Neuronal stem cell (in vitro differentiated cells): ENCODE data around the gene TEX51.

Source experiments
- DNase-seq: peaks from one replicate; pipeline ENCODE4 v3.0.0-alpha.2; 2013; ENCODE audit warnings: low spot score
- H2AFZ ChIP-seq: one replicate; pipeline ENCODE4 v1.6.1; 2013; ENCODE audit warnings: mild to moderate bottlenecking, low read length, inconsistent platforms
- H2AK5ac ChIP-seq: 2 replicates; pipeline ENCODE4 v1.6.1; 2013; ENCODE audit warnings: low read depth, mild to moderate bottlenecking, inconsistent platforms, low read length, moderate library complexity, mixed read lengths
- H2BK120ac ChIP-seq: 2 replicates; pipeline ENCODE4 v1.6.1; 2013; ENCODE audit warnings: low read depth, mild to moderate bottlenecking, inconsistent platforms, low read length, moderate library complexity, mixed read lengths
- H2BK12ac ChIP-seq: one replicate; pipeline ENCODE4 v1.6.1; 2013; ENCODE audit warnings: low read length, inconsistent platforms
- H2BK15ac ChIP-seq: 2 replicates; pipeline ENCODE4 v1.6.1; 2013; ENCODE audit warnings: mild to moderate bottlenecking, low read length, inconsistent platforms, mixed read lengths
- H2BK5ac ChIP-seq: one replicate; pipeline ENCODE4 v1.6.1; 2013; ENCODE audit warnings: inconsistent platforms, mild to moderate bottlenecking, low read length, moderate library complexity
- H3K14ac ChIP-seq: one replicate; pipeline ENCODE4 v1.6.1; 2013; ENCODE audit warnings: low read length, inconsistent platforms
- H3K18ac ChIP-seq: 2 replicates; pipeline ENCODE4 v1.6.1; 2013; ENCODE audit warnings: low read length, inconsistent platforms
- H3K23ac ChIP-seq: 2 replicates; pipeline ENCODE4 v1.6.1; 2013; ENCODE audit warnings: low read depth, mild to moderate bottlenecking, mixed read lengths, low read length, inconsistent platforms; ENCODE audit not compliant: poor library complexity
- H3K27ac ChIP-seq: replicated peaks from 3 replicates; pipeline ENCODE4 v1.5.1; 2013; ENCODE audit warnings: low read length, inconsistent platforms
- H3K27me3 ChIP-seq, 3 experiments: 2 replicates each; pipeline ENCODE4 v1.6.1; 2013; ENCODE audit warnings: low read length in 3 of 3, mild to moderate bottlenecking in 2 of 3, inconsistent platforms in 1 of 3, low read depth in 1 of 3, mixed read lengths in 1 of 3, moderate library complexity in 1 of 3; ENCODE audit not compliant: control insufficient read depth in 3 of 3, insufficient read depth in 3 of 3
- H3K36me3 ChIP-seq, 2 donors: replicated peaks in 1 of 2; 2 replicates each; pipeline ENCODE4 v1.6.1; 2013; ENCODE audit warnings: low read length in 2 of 2; ENCODE audit not compliant: control insufficient read depth in 2 of 2, insufficient read depth in 2 of 2
- H3K4ac ChIP-seq: 2 replicates; pipeline ENCODE4 v1.6.1; 2013; ENCODE audit warnings: inconsistent platforms, mild to moderate bottlenecking, low read length, moderate library complexity
- H3K4me1 ChIP-seq, 2 donors: 1 replicate in 1 of 2; 2 replicates in 1 of 2; pipeline ENCODE4 v1.6.1; 2013; ENCODE audit warnings: low read length in 2 of 2, low read depth in 1 of 2; ENCODE audit not compliant: control insufficient read depth in 2 of 2, insufficient read depth in 1 of 2
- H3K4me2 ChIP-seq: one replicate; pipeline ENCODE4 v1.6.1; 2013; ENCODE audit warnings: mild to moderate bottlenecking, low read length, inconsistent platforms; ENCODE audit not compliant: insufficient read depth, poor library complexity, severe bottlenecking
- H3K4me3 ChIP-seq, 2 donors: 2 replicates each; pipeline ENCODE4 v1.5.1; 2013; ENCODE audit warnings: low read length in 2 of 2, mild to moderate bottlenecking in 2 of 2, inconsistent platforms in 1 of 2, moderate library complexity in 1 of 2
- H3K79me1 ChIP-seq: one replicate; pipeline ENCODE4 v1.6.1; 2013; ENCODE audit warnings: low read depth, mild to moderate bottlenecking, inconsistent platforms, low read length, moderate library complexity
- H3K9ac ChIP-seq: one replicate; pipeline ENCODE4 v1.6.1; 2013; ENCODE audit warnings: mild to moderate bottlenecking, low read depth, low read length, inconsistent platforms; ENCODE audit not compliant: poor library complexity
- H3K9me3 ChIP-seq, 2 donors: replicated peaks in 1 of 2; 2 replicates each; pipeline versions ENCODE3 to v1.6.1; 2013; ENCODE audit warnings: low read length in 2 of 2, mild to moderate bottlenecking in 2 of 2, inconsistent platforms in 1 of 2, low read depth in 1 of 2, mixed read lengths in 1 of 2, moderate library complexity in 1 of 2; ENCODE audit not compliant: control insufficient read depth in 2 of 2, insufficient read depth in 1 of 2
- H4K8ac ChIP-seq: one replicate; pipeline ENCODE4 v1.6.1; 2013; ENCODE audit warnings: low read depth, mild to moderate bottlenecking, inconsistent platforms, low read length, moderate library complexity
- H4K91ac ChIP-seq: one replicate; pipeline ENCODE4 v1.6.1; 2013; ENCODE audit warnings: low read length, low read depth, mild to moderate bottlenecking, inconsistent platforms; ENCODE audit not compliant: poor library complexity
- WGBS, 2 donors: extraction: QIAGEN DNeasy Blood & Tissue Kit; methylation state at CpG; one replicate each; pipeline ENCODE4 v1.1.7; 2013; ENCODE audit warnings: missing lambda C conversion rate in 2 of 2, mixed read lengths in 1 of 2; ENCODE audit not compliant: insufficient read length in 2 of 2, insufficient replicate concordance in 1 of 2; ENCODE audit errors: extremely low coverage in 2 of 2; 5-methylcytosine and 5-hydroxymethylcytosine counted together

The TEX51 gene

DNA sequence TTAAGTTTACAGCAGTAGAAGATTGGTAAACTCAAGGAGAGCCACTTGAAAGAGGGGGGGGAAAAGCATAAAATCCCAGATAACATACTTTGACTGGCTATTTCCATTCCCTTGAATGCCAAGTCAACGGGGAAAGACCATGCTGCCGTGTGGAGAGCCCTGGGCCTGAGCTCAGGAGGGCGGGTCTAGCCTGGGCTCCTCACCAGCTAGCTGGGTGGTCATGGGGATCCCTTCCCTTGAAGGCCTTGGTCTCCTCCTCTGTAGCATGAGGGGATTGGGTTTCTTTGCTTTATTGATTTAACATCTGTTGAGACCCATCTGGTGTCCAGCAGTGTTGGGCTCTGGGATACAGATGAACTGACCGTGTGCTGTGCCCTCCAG is 35.0 kb downstream of the TEX51 start:
- Histone ChIP-seq H2AFZ (no peak overlapping the region), H3K14ac (no peak overlapping the region), H2BK5ac (no peak overlapping the region), H3K4ac (no peak overlapping the region), H3K79me1 (no peaks in the 10 kb centered on the region), H2BK15ac (no peak overlapping the region), H3K23ac (no peak overlapping the region), H3K9me3 (peaks cover 0 to 2% of the 10 kb centered on the region in 2 donors), H2BK120ac (no peak overlapping the region), H3K36me3 (no peaks in the 10 kb centered on the region), H2BK12ac (no peak overlapping the region), H3K18ac (no peak overlapping the region), H3K4me1 (no peaks in the 10 kb centered on the region), H3K9ac (no peak overlapping the region), H3K27ac (no peak overlapping the region), H4K8ac (no peak overlapping the region), H3K27me3 (peaks cover 0 to 6% (median 0%) of the 10 kb centered on the region in 3 experiments), H3K4me3 (no peak overlapping the region), H3K4me2 (no peak overlapping the region), H2AK5ac (no peak overlapping the region), H4K91ac (no peak overlapping the region)
- WGBS, 2 donors, result no CpG with 5 or more reads among the region's 4 CpGs
- no peak for DNase-seq

DNA sequence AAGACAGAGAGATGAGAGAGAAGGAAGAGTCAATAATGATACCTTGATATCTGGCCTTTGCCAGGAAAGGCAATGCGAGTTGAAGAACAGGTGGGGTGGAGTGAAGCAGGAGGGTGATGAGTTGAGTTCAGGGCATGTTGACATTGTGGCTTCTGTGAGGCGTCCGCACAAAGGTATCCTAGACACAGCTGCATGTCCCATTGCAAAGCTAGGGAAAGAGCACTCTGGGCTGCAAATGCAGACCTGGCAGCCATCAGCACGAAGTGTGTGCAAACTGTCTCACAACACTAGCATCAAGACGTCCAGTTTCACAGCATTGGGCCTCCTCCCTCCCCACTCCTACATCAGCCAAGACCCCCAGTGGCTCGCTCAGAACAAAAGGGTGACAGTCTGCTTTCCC is 36.1 kb downstream of the TEX51 start:
- Histone ChIP-seq H2AFZ (no peak overlapping the region), H2AK5ac (no peak overlapping the region), H2BK15ac (no peak overlapping the region), H3K18ac (peak overlapping the region; percentile 38), H3K27me3 (peaks cover 0 to 6% (median 0%) of the 10 kb centered on the region in 3 experiments), H2BK5ac (no peak overlapping the region), H3K36me3 (no peaks in the 10 kb centered on the region), H3K4me1 (no peaks in the 10 kb centered on the region), H3K9me3 (peaks cover 0 to 6% of the 10 kb centered on the region in 2 donors), H3K27ac (no peak overlapping the region), H4K91ac (no peak overlapping the region), H2BK120ac (no peak overlapping the region), H3K4ac (no peak overlapping the region), H3K9ac (no peak overlapping the region), H3K79me1 (no peaks in the 10 kb centered on the region), H3K23ac (no peak overlapping the region), H3K4me3 (no peak overlapping the region), H2BK12ac (no peak overlapping the region), H3K4me2 (no peak overlapping the region), H4K8ac (no peak overlapping the region), H3K14ac (no peak overlapping the region)
- no peak for DNase-seq
- WGBS, 2 donors, result no CpG with 5 or more reads among the region's 6 CpGs

DNA sequence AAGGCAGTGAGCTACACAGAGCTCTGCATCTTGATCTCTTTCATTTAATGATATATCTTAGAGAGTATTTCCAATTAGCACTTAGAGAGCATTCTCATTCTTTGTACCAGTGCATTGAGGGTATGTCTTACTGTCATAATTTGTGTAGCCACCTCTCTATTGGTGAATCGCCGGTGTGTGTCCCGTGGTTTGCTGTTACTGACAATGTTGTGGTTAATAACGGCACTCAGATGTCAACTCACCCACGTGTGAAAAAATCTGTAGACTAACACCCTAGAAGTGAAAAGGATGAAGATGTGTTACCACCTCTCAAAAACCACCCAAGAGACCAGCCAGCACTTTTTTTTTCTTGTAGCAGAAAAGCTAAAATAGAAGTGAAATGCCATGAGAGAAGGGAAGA is 37.1 kb downstream of the TEX51 start:
- H3K36me3 ChIP-seq, result no peaks in the 10 kb centered on the region
- no peak overlapping the region for H2BK120ac ChIP-seq
- H3K4ac ChIP-seq, result no peak overlapping the region
- no peak overlapping the region for H4K91ac ChIP-seq
- no peak for DNase-seq
- no peak overlapping the region for H2BK5ac ChIP-seq
- H3K4me2 ChIP-seq, result no peak overlapping the region
- H3K4me1 ChIP-seq, result no peaks in the 10 kb centered on the region
- H4K8ac ChIP-seq, result no peak overlapping the region
- H3K18ac ChIP-seq, result no peak overlapping the region
- no peak overlapping the region for H2AFZ ChIP-seq
- no CpG with 5 or more reads among the region's 5 CpGs for WGBS, 2 donors
- H3K9ac ChIP-seq, result no peak overlapping the region
- H2BK12ac ChIP-seq, result no peak overlapping the region
- no peak overlapping the region for H3K27ac ChIP-seq
- peaks cover 0 to 6% (median 0%) of the 10 kb centered on the region in 3 experiments for H3K27me3 ChIP-seq
- H3K4me3 ChIP-seq, result no peak overlapping the region
- H2AK5ac ChIP-seq, result no peak overlapping the region
- no peak overlapping the region for H2BK15ac ChIP-seq
- H3K79me1 ChIP-seq, result no peaks in the 10 kb centered on the region
- no peak overlapping the region for H3K23ac ChIP-seq
- H3K14ac ChIP-seq, result no peak overlapping the region
- H3K9me3 ChIP-seq, result peaks cover 0 to 6% of the 10 kb centered on the region in 2 donors

DNA sequence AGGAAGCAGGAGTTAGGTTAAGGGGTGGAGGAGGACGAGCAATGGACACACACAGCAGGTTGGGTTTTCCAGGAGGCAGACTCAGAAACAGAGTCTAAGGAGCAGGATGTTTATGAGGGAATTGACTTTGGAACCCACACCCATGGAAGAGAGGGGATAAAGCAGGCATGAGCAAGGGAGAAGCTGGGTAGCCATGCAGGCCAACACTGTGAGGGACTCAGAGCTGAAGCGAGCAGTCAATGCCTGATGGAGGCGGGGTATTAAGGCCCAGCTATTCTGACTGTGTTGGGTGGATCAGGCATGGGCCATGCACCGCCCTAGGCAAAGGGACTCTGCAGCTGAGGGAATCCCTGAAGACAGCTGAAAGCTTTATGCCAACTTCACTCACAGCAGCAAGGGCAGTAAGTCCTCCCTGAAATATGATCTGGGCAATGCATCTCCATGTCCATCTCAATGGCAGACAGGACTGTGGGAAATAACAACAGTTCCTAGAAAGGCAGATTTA is 37.6 kb downstream of the TEX51 start:
- no peak overlapping the region for H3K9ac ChIP-seq
- no peak overlapping the region for H2BK120ac ChIP-seq
- no peak overlapping the region for H2BK5ac ChIP-seq
- H3K4ac ChIP-seq, result no peak overlapping the region
- no peak overlapping the region for H4K8ac ChIP-seq
- no peak for DNase-seq
- no peak overlapping the region for H2AFZ ChIP-seq
- no peak overlapping the region for H3K14ac ChIP-seq
- H3K27me3 ChIP-seq, result peaks cover 0 to 6% (median 0%) of the 10 kb centered on the region in 3 experiments
- no peak overlapping the region for H3K23ac ChIP-seq
- no peak overlapping the region for H3K27ac ChIP-seq
- no CpG with 5 or more reads among the region's 4 CpGs for WGBS, 2 donors
- H3K9me3 ChIP-seq, result peaks cover 0 to 4% of the 10 kb centered on the region in 2 donors
- no peak overlapping the region for H2AK5ac ChIP-seq
- H2BK15ac ChIP-seq, result no peak overlapping the region
- no peak overlapping the region for H3K4me3 ChIP-seq
- H4K91ac ChIP-seq, result no peak overlapping the region
- H3K4me2 ChIP-seq, result no peak overlapping the region
- no peak overlapping the region for H2BK12ac ChIP-seq
- no peaks in the 10 kb centered on the region for H3K79me1 ChIP-seq
- H3K36me3 ChIP-seq, result no peaks in the 10 kb centered on the region
- H3K4me1 ChIP-seq, result no peaks in the 10 kb centered on the region
- peak overlapping the region; percentile 11 for H3K18ac ChIP-seq
